Measurements from ENCODE around the gene ZNF615.
"Not testable (repeated sequence)": the region's sequence is repeated elsewhere in the genome, so short reads cannot be mapped to it uniquely, and the experiment has no call there.

ZNF615 gene

DNA sequence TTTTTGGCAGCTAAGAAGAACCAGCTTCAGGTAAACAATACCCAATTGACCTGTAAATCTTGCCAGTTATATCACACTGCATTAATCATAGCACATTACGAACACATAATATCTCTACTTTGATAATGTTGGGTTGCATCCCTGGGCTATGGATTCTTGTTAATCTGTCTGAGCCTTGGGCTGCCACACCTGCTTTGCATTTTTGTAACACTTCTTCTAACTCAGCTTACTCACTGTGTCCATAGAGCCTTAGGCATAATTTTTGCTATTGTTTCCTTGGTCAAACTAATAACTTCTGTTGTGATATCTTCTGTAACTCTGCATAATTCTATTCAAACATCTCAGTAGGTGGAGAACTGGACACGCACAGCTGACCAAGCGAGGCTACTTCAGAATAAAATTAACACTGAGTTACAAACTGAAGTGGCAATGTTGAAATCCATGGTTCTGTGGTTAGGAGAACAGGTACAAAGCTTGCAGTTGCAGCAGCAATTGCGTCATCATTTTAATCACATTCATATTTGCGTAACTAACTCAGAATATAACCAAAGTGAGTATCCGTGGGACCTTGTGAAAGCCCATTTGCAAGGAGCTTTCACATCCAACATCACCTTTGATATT is 27.8 kb downstream of the ZNF615 start:
- no peak for DNase-seq

DNA sequence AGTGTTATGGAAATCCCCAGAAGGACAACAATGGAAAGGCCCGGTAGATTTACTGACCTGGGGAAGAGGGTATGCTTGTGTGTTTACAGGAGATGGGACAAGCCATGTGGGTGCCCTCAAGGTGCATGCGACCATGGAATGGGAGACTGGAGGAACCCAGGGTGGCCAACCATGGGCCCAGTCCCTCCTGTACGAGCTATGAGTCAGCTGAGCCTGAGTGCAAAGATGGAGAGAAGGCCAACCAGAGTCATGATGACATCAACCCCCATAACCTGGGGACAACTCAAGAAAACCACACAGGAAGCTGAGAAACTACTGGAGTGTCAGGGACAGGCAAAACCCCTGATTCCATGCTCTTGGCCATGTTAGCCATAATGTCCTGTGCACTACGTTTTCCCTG is 29.1 kb downstream of the ZNF615 start:
- no peak for DNase-seq

GRCh38 chr19:51977346-51977745 is 30.7 kb downstream of the ZNF615 start:
- no peak for DNase-seq

DNA sequence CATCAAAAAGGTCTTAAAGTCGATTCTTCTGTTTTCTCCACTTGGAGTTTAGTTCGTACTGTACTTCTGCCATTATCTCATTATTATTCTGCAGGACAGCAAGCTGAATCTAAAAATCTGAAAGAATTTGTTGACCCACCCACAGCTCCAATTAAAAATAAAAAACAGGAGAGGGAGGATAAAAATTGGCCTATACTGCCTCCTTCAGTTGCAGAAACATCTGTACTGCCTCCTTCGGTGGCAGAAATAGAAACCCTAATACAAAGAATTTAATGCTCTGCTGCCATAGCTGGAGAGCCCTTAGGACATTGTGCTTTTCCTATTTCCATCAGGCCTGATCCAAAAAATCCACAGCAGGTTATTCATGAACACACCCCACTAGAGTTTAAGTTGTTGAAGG is 31.2 kb downstream of the ZNF615 start:
- DNase-seq = no peak

GRCh38 chr19:51975787-51976186 is 32.2 kb downstream of the ZNF615 start:
- not testable (repeated sequence) for DNase-seq

- DNase-seq = no peak
These were observed 36.4 kb downstream of the ZNF615 start for GRCh38 chr19:51971624-51972023.

- DNase-seq = no peak
These were observed 37.3 kb downstream of the ZNF615 start for GRCh38 chr19:51970718-51971117.

GRCh38 chr19:51965583-51965982 is 42.4 kb downstream of the ZNF615 start:
- no peak for DNase-seq

DNA sequence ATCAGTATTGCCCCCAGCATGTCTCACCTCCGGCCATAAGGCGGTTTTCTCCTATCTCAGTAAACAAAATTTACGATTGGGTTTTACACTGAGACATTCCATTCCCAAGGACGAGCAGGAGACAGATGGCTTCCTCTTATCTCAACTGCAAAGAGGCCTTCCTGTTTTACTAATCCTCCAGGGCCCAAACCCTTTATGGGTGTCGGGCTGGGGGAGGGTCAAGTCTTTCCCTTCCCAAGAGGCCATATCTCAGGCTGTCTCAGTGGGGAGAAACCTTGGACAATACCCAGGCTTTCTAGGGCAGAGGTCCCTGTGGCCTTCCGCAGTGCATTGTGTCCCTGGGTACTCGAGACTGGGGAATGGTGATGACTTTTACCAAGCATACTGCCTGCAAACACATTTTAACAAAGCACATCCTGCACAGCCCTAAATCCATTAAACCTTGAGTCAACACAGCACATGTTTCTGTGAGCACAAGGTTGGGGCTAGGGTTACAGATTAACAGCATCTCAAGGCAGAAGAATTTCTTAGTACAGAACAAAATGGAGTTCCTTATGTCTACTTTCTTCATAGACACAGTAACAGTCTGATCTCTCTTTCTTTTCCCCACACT is 47.3 kb downstream of the ZNF615 start:
- not testable (repeated sequence) for DNase-seq

GRCh38 chr19:51959791-51960190 is 48.2 kb downstream of the ZNF615 start:
- no peak for DNase-seq

- DNase-seq = not testable (repeated sequence)
These were observed 50.2 kb downstream of the ZNF615 start for GRCh38 chr19:51957846-51958245.

DNA sequence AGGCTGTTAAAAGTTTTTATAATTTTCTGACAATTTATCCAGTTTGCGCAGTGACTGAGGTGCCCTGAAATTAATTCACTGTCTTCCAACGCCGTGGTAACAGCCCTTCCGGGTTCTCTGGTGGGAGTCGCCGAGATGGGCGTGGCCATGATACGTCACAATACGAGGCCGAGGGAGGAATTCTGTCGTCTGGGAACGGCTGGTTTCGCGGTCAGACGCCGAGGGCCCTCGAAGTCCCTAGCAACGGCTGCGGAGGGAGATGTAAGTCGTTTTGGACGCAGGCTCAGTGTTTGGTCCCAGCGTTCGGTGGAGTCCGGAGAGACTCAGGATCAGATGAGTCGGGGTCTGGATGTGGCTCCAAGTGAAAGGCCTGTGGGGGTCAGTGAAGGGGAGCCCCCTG is 59.0 kb downstream of the ZNF615 start:
- DNase-seq = peak; percentile 52

GRCh38 chr19:51946602-51947001 is 61.4 kb downstream of the ZNF615 start:
- no peak for DNase-seq

GRCh38 chr19:51944798-51945552 is 63.0 kb downstream of the ZNF615 start:
- DNase-seq = no peak
